Loucy (cell line): ENCODE data around the gene BMERB1.
"Not testable (repeated sequence)": the region's sequence is repeated elsewhere in the genome, so short reads cannot be mapped to it uniquely, and the experiment has no call there.

ENCODE experiments used
- H2AFZ ChIP-seq: fragments of 200-600 bp; sonication (generic); 2 replicates; pipeline ENCODE4 v1.6.0; 2016; ENCODE audit warnings: antibody characterized with exemption, mild to moderate bottlenecking, low read length, moderate library complexity
- H3F3A ChIP-seq: fragments of 200-600 bp; 2 replicates; pipeline ENCODE4 v1.6.0; 2016; ENCODE audit warnings: antibody characterized with exemption, low read depth, mild to moderate bottlenecking
- H3K27me3 ChIP-seq: fragments of 200-600 bp; sonication (generic); 2 replicates; pipeline ENCODE4 v1.6.1; 2014; ENCODE audit warnings: low read length, mild to moderate bottlenecking; ENCODE audit not compliant: insufficient read depth, poor library complexity, severe bottlenecking
- H3K36me3 ChIP-seq: fragments of 200-600 bp; sonication (generic); 2 replicates; pipeline ENCODE4 v1.6.1; 2016; ENCODE audit warnings: low read length; ENCODE audit not compliant: insufficient read depth
- H3K4me1 ChIP-seq: fragments of 200-600 bp; sonication (generic); 2 replicates; pipeline ENCODE4 v1.5.1; 2014; ENCODE audit warnings: low read length, mild to moderate bottlenecking; ENCODE audit not compliant: insufficient read depth, poor library complexity, severe bottlenecking
- H3K4me2 ChIP-seq: fragments of 200-600 bp; sonication (generic); 2 replicates; pipeline ENCODE4 v1.6.0; 2014; ENCODE audit warnings: antibody characterized with exemption, low read length, low read depth, mild to moderate bottlenecking; ENCODE audit not compliant: poor library complexity, severe bottlenecking
- H3K4me3 ChIP-seq: fragments of 200-600 bp; sonication (generic); 2 replicates; pipeline ENCODE4 v1.5.1; 2014; ENCODE audit warnings: low read length, mild to moderate bottlenecking, mixed read lengths; ENCODE audit not compliant: poor library complexity, severe bottlenecking
- H3K79me2 ChIP-seq: fragments of 200-600 bp; sonication (generic); 2 replicates; pipeline ENCODE4 v1.6.1; 2014; ENCODE audit warnings: low read length; ENCODE audit not compliant: insufficient read depth
- H3K9ac ChIP-seq: fragments of 200-600 bp; sonication (generic); 2 replicates; pipeline ENCODE4 v1.6.0; 2014; ENCODE audit warnings: mild to moderate bottlenecking, low read depth, low read length, moderate library complexity; ENCODE audit not compliant: poor library complexity, severe bottlenecking
- H3K9me2 ChIP-seq: fragments of 200-600 bp; sonication (generic); replicated peaks from 2 replicates; pipeline ENCODE4 v1.6.1; 2016; ENCODE audit warnings: low read depth, low read length, mixed read lengths
- H3K9me3 ChIP-seq: fragments of 200-600 bp; sonication (generic); 2 replicates; pipeline ENCODE4 v1.6.1; 2014; ENCODE audit warnings: mild to moderate bottlenecking, antibody characterized with exemption, low read length, low read depth; ENCODE audit not compliant: insufficient read depth
- H4K20me1 ChIP-seq: fragments of 200-600 bp; sonication (generic); 2 replicates; pipeline ENCODE4 v1.6.0; 2014; ENCODE audit warnings: antibody characterized with exemption, low read length, mild to moderate bottlenecking; ENCODE audit not compliant: insufficient read depth, poor library complexity, severe bottlenecking
- CTCF ChIP-seq: fragments of 200-600 bp; sonication (generic); conservative IDR thresholded peaks from 2 replicates; pipeline ENCODE4 v1.5.1; 2014; ENCODE audit warnings: mild to moderate bottlenecking, antibody characterized with exemption, low read length
- EZH2phosphoT487 ChIP-seq: fragments of 200-600 bp; IDR thresholded peaks from 2 replicates; pipeline ENCODE4 v1.6.1; 2018; ENCODE audit warnings: antibody characterized with exemption, mild to moderate bottlenecking, moderate library complexity, borderline replicate concordance

Gene BMERB1

GRCh38 chr16:15567823-15568222 lies 133.4 kb downstream of the BMERB1 start:
- no peaks in the 10 kb centered on the region for H3F3A ChIP-seq
- no peak overlapping the region for H3K9ac ChIP-seq
- no peaks in the 10 kb centered on the region for H3K79me2 ChIP-seq
- H3K27me3 ChIP-seq, result no peaks in the 10 kb centered on the region
- no peak for TF ChIP-seq EZH2phosphoT487
- TF ChIP-seq CTCF, result no peak
- no peak overlapping the region for H2AFZ ChIP-seq
- no peak overlapping the region for H3K4me2 ChIP-seq
- H4K20me1 ChIP-seq, result no peaks in the 10 kb centered on the region
- H3K4me3 ChIP-seq, result no peak overlapping the region
- no peaks in the 10 kb centered on the region for H3K36me3 ChIP-seq
- no peaks in the 10 kb centered on the region for H3K4me1 ChIP-seq
- no peaks in the 10 kb centered on the region for H3K9me3 ChIP-seq
- H3K9me2 ChIP-seq, result no peaks in the 10 kb centered on the region

- H3K36me3 ChIP-seq, H3K4me1 ChIP-seq, H3F3A ChIP-seq, H2AFZ ChIP-seq, H4K20me1 ChIP-seq, H3K4me3 ChIP-seq, H3K4me2 ChIP-seq, H3K9ac ChIP-seq, H3K9me3 ChIP-seq, H3K79me2 ChIP-seq, H3K9me2 ChIP-seq, H3K27me3 ChIP-seq: not testable (repeated sequence)
Observed at GRCh38 chr16:15570666-15571065, 136.3 kb downstream of the BMERB1 start.

- Histone ChIP-seq H3F3A (no peaks in the 10 kb centered on the region), H3K79me2 (no peaks in the 10 kb centered on the region), H3K9me3 (no peaks in the 10 kb centered on the region), H3K4me1 (no peaks in the 10 kb centered on the region), H3K4me3 (no peak overlapping the region), H3K4me2 (no peak overlapping the region), H4K20me1 (no peaks in the 10 kb centered on the region), H3K9me2 (no peaks in the 10 kb centered on the region), H3K27me3 (no peaks in the 10 kb centered on the region), H3K36me3 (no peaks in the 10 kb centered on the region), H3K9ac (no peak overlapping the region), H2AFZ (no peak overlapping the region)
- TF ChIP-seq CTCF, result no peak
- no peak for TF ChIP-seq EZH2phosphoT487
Observed at GRCh38 chr16:15571557-15571956, 137.2 kb downstream of the BMERB1 start.

GRCh38 chr16:15572329-15573001 lies 138.1 kb downstream of the BMERB1 start:
- H3K9ac ChIP-seq, result no peak overlapping the region
- H3F3A ChIP-seq, result no peaks in the 10 kb centered on the region
- H3K4me1 ChIP-seq, result no peaks in the 10 kb centered on the region
- H4K20me1 ChIP-seq, result no peaks in the 10 kb centered on the region
- H3K36me3 ChIP-seq, result no peaks in the 10 kb centered on the region
- H3K79me2 ChIP-seq, result no peaks in the 10 kb centered on the region
- H3K4me2 ChIP-seq, result no peak overlapping the region
- no peaks in the 10 kb centered on the region for H3K27me3 ChIP-seq
- TF ChIP-seq CTCF, result no peak
- no peak for TF ChIP-seq EZH2phosphoT487
- no peak overlapping the region for H2AFZ ChIP-seq
- no peaks in the 10 kb centered on the region for H3K9me2 ChIP-seq
- H3K9me3 ChIP-seq, result no peaks in the 10 kb centered on the region
- H3K4me3 ChIP-seq, result no peak overlapping the region
